RCC 7860 (cell line): ENCODE results near the gene SDK2.

Source experiments
- DNase-seq: peaks from one replicate; pipeline ENCODE4 v3.0.0-alpha.2; 2015; ENCODE audit warnings: low spot score
- FAIRE-seq: peaks from 2 replicates; lab custom pipeline; 2012; peaks lifted over from hg19 to GRCh38; lab: Jason Lieb, UNC

The SDK2 gene

DNA sequence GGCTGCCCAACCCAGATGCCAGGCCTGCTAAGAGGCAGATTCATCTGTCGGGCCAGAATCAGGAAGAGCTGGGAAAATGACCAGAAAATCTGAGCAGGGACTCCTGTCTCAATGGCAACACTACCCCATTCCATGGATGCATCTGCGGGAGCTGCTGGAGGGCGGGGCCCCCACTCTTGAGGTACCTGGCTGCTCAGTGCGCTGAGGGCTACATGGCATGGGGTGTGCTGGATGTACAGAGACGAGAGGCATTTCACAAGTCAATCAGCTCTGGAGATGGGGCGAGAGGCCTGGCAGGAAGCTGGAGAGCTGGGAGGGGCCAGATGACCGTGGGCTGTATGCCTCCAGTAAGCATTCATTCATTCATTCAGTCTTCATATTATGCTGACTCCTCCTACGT, 6.4 kb downstream of the SDK2 start:
- DNase-seq (no peak), FAIRE-seq (no peak)

- no peak for FAIRE-seq
- DNase-seq = no peak
Observed at GRCh38 chr17:73635101-73635817, 9.0 kb downstream of the SDK2 start.

DNA sequence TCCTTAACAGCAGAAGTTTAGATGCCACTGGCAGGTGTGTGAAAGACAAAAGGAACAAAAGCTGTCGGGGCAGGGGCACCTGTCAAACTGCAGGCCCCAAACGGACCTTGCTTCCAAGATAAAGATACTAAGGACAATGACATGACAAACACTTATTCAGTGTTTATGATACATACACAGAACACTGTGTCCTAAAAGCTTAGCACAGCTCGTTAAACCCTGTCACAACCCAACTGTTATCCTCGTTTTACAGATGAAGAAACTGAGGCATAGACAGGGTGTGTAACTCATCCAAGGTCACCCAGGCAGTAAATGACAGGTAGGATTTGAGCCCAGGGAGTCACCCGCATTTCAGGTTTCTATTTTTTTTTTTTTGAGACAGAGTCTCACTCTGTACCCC, 9.6 kb downstream of the SDK2 start:
- FAIRE-seq = no peak

GRCh38 chr17:73633736-73634135, 10.5 kb downstream of the SDK2 start:
- DNase-seq (no peak), FAIRE-seq (no peak)

More for the DNA sequence above, 9.6 kb downstream of the SDK2 start:
- no peak for DNase-seq

DNA sequence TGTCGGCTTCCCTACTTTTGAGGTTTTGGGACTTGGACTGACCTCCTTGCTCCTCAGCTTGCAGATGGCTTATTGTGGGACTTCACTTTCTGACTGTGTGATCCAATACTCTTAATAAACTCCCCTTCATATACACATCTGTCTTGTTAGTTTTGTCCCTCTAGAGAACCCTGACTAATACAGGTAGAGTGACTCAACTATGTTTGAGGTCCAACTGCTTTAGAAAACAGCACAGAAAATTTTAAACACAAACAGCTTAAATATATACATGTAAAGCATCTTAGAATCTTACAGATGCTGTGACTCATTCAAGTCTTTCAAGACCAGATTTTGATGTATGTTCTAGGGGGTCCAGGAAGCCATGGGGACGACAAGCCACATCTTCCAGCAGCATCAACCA, 11.7 kb downstream of the SDK2 start:
- FAIRE-seq (no peak), DNase-seq (no peak)

DNA sequence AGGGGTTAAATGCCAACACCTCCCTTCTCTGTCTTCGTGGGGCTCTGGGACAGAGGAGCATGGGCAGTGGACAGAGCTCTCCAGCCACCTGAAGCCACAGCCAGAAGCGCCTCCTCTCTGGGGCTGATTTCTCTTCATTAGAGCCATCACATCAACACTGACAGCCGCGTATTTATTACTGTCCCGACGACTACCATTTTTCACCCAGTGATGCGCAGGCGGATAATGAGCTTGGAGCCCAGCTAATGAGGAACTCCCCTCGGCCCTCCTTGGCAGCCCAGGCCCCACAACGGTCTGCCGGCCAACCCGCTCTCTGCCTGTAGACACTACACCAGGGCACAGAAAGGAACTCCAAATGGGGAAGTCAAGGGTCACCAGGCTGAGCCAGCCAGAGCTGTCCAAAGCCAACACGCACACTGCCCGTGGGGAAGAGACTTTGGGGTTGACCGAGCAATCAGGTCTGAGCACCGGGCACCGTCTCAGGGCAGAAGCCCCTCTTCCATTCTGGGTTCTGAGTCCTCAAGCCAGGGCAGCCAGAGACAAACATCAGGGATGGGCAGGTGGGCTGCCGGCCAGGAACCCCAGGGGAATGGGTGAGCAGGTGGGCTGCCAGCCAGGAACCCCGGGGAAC, 13.2 kb downstream of the SDK2 start:
- no peak for FAIRE-seq
- no peak for DNase-seq

DNA sequence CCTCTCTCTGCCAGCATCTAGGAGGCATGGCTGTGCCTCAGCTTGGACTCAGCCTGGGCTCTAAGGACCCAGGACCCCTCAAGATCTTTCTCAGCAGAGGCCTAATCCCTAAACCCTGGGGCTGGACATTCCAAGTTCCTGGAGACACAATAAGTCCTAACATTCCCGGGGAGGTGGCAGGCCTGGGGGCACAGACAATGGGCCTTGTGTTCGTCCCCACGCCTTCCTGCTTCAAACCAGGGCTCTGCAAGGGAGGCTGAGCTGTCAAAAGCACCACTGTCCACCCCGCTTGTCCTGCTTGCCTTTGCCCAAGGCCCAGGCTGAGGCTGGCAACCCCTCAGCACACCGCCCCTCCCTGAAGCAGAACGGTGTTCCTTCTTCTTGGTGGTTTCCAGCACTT, 13.7 kb downstream of the SDK2 start:
- DNase-seq (no peak), FAIRE-seq (no peak)

GRCh38 chr17:73628642-73629552, 15.3 kb downstream of the SDK2 start:
- no peak for FAIRE-seq
- DNase-seq = no peak

DNA sequence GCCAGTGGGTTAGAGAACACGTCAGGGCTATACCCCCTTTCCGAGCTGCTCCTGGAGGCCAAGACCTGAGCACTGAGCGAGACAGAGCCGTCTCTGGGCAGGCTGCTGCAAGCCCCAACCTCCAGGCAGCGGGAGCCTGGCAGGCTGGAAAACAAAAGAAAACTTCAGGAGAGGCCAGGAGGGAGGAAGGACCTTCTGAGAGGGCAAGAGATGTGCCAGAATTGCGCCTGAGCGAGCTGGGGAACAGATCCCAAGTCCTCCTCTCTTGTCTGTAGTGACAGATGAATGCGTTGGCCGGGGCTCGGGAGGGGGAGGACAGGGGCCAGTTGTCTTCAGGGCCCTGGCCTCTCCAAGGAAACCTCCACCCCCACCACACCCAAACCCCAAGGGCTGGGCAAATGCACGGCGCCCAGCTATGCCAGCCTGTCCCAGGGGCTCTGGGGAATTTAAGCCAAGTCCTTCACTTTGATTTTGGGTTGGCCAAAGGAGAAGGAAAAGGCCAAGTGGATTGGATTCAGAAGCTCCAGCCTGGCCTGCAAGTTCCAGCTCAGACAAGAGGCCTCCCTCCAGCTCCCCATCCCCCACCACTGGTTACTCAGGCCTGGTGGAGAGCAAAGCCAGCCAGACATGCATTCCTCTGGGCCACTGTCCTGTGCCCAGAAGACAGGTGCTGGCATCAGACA, 18.1 kb downstream of the SDK2 start:
- no peak for DNase-seq
- no peak for FAIRE-seq

- no peak for FAIRE-seq
- DNase-seq = no peak
Observed at GRCh38 chr17:73625006-73625405, 19.2 kb downstream of the SDK2 start.

GRCh38 chr17:73624496-73624988, 19.7 kb downstream of the SDK2 start:
- no peak for DNase-seq
- FAIRE-seq = no peak

DNA sequence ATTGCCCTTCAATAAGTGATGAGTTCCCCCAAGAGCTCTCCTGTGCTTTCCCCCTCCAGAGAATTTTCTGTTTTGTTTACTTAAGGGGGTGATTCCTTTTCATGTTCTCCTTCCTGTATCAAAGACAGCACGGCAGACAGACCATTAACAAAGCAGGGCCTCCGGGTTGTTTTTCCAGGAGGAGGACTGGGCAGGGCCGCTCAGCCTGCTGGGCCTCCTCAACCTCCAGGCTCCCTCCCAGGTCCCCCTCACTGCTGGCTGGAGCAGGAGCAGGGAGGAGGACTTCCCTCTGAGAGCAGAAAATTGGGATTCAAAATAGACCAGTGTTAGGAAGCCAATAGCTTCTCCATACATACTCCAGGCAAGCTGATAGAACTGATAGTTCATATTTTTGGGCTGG, 20.4 kb downstream of the SDK2 start:
- DNase-seq = no peak
- FAIRE-seq = no peak

DNA sequence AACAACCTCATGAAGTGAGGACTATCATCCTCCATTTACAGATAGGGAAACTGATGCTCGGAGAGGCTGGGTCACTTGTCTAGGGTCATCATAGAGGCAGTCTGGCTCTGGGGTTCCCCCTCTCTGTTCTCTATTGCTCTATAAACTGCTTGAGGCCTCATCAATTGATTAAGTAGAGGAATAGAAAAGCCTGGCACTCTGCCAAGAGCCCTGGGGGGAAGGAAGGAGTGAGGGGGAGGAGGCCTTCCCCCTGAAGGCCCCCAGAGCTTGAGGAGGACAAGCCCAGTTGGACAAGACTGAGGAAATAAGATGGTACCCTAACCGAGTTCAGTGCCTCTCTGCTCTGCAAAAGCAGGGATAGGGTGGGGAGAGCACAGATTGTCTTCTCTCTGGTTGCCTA, 21.0 kb downstream of the SDK2 start:
- FAIRE-seq = no peak
- no peak for DNase-seq

GRCh38 chr17:73622381-73622780, 21.9 kb downstream of the SDK2 start:
- no peak for FAIRE-seq
- DNase-seq = no peak

DNA sequence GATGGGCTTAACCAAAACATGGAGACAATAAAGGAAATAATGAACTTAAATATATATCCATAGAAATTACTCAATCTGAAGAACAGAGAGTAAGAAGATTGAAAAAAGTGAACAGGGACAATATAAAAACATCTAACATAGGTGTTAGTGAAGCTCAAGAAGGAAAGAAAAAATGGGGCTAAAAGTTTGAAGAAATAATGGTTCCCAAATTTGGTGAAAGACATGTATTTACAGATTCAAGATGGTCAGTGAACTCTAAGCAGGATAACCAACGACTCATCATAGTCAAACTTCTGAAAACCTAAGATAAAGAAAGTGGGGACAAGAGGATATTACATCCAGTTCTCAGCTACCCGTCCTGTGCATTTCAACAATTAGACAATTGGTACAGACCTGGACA, 22.6 kb downstream of the SDK2 start:
- DNase-seq = no peak
- no peak for FAIRE-seq

- FAIRE-seq (no peak), DNase-seq (no peak)
Observed at GRCh38 chr17:73620414-73620813, 23.8 kb downstream of the SDK2 start.

- FAIRE-seq = no peak
- no peak for DNase-seq
Observed at GRCh38 chr17:73617501-73617900, 26.7 kb downstream of the SDK2 start.

- DNase-seq = no peak
- no peak for FAIRE-seq
Observed at GRCh38 chr17:73616873-73617404, 27.3 kb downstream of the SDK2 start.

DNA sequence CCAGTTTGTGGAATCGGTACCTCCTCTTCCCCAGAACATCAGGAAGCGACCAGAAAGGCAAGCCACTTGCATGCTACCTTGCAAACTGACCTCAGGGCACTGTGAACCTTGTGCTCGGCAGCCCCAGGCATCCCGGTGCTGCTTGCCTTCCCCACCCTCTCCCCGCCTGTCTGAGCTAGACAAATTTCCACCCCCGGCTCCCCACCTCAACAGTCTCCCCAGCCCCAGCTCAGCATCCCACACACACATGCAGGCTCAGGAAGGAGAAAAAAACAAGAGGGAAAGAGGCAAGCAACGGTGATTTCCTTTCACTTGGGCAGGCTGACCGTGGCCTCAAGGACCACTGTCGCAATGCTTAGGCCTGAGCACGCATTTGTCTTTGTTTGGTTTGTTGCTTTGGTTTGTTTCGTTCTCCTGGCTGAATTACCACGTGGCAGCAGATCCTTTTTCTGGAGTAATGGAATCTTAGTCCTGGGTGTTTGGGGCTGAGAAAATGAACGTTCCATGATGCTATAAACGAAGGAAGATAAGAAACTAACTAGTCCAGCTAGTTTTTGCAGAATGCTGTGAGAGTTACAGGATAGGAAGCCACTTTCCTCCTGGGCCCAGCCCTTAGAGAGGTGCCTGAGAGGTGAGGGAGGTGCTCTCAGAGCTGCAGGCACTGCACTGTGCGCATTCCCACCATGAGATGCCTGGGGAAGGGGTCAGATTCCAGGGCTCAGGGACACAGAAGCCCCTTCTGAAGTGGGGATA, 27.9 kb downstream of the SDK2 start:
- no peak for FAIRE-seq
- no peak for DNase-seq

DNA sequence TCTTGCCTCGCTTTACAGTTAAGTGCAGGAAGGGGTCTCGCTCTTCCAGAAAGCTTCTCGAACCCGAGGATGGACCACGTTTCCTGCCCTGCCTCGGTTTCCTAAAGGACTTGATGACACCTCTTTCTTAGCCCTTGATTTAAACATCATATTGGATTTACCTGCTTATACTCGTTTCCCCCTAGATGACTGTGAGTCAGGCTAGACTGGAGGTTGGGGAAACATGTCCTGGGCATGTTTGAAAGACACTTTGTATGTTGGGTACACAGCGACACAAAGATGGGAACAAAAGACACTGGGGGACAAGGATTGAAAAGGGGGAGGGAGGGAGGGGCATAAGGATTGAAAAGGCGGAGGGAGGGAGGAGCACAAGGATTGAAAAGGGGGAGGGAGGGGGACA, 30.0 kb downstream of the SDK2 start:
- DNase-seq (no peak), FAIRE-seq (no peak)
